MG63 (cell line): ENCODE measurements around the gene DNLZ. TPM values are rescaled to one million over a fixed set of nuclear protein-coding genes. Genes with fewer than 3 reads are reported as not detected.
"Not testable (repeated sequence)": the region's sequence is repeated elsewhere in the genome, so short reads cannot be mapped to it uniquely, and the experiment has no call there.

ENCODE experiments used
- DNase-seq: peaks from one replicate; pipeline ENCODE4 v3.0.0-alpha.2; 2020
- H3K27me3 ChIP-seq: fragments of 250-450 bp; sonication (Bioruptor Pico); 2 replicates; pipeline ENCODE4 v1.5.1; 2020; ENCODE audit warnings: mild to moderate bottlenecking, moderate library complexity
- H3K36me3 ChIP-seq: fragments of 250-450 bp; sonication (Bioruptor Pico); 2 replicates; pipeline ENCODE4 v1.5.1; 2020; ENCODE audit warnings: mild to moderate bottlenecking, moderate library complexity
- H3K4me3 ChIP-seq: fragments of 250-450 bp; sonication (Bioruptor Pico); 2 replicates; pipeline ENCODE4 v1.5.1; 2020; ENCODE audit warnings: mild to moderate bottlenecking, moderate library complexity
- H3K9me3 ChIP-seq: fragments of 250-450 bp; sonication (Bioruptor Pico); 2 replicates; pipeline ENCODE4 v1.5.1; 2020; ENCODE audit warnings: mild to moderate bottlenecking, moderate library complexity
- total RNA-seq: library from RNA; depleted of rRNA; stranded (reverse); fragments of >200 nt; shearing (Covaris generic); gene quantifications from 2 replicates; pipeline ENCODE4 v1.2.3, GENCODE V29; 2014; ENCODE audit warnings: low replicate concordance

The DNLZ gene
- total RNA-seq, 1 experiment from 2014 or later: 47.9 TPM

GRCh38 chr9:136357202-136357725 lies 6.3 kb downstream of the DNLZ start:
- H3K4me3 ChIP-seq: no peak overlapping the region
- H3K36me3 ChIP-seq: peaks cover 14% of the 10 kb centered on the region
- no peak for DNase-seq
- no peaks in the 10 kb centered on the region for H3K27me3 ChIP-seq
- no peaks in the 10 kb centered on the region for H3K9me3 ChIP-seq

- Histone ChIP-seq H3K27me3 (no peaks in the 10 kb centered on the region), H3K36me3 (peaks cover 14% of the 10 kb centered on the region), H3K4me3 (no peak overlapping the region), H3K9me3 (no peaks in the 10 kb centered on the region)
- no peak for DNase-seq
Observed at GRCh38 chr9:136355616-136356557, 7.7 kb downstream of the DNLZ start.

- Histone ChIP-seq H3K27me3 (no peaks in the 10 kb centered on the region), H3K9me3 (no peaks in the 10 kb centered on the region), H3K4me3 (no peak overlapping the region), H3K36me3 (peaks cover 12% of the 10 kb centered on the region)
- peak; percentile 67 for DNase-seq
Observed at GRCh38 chr9:136354592-136355085, 8.9 kb downstream of the DNLZ start.

GRCh38 chr9:136353757-136354488 lies 9.6 kb downstream of the DNLZ start:
- peaks cover 13% of the 10 kb centered on the region for H3K36me3 ChIP-seq
- no peak overlapping the region for H3K4me3 ChIP-seq

GRCh38 chr9:136353088-136353487 lies 10.5 kb downstream of the DNLZ start:
- peaks cover 14% of the 10 kb centered on the region for H3K36me3 ChIP-seq
- no peaks in the 10 kb centered on the region for H3K9me3 ChIP-seq
- no peak for DNase-seq
- no peak overlapping the region for H3K4me3 ChIP-seq
- H3K27me3 ChIP-seq: no peaks in the 10 kb centered on the region

More at GRCh38 chr9:136353757-136354488, 9.6 kb downstream of the DNLZ start:
- no peak for DNase-seq
- Histone ChIP-seq H3K27me3 (no peaks in the 10 kb centered on the region), H3K9me3 (no peaks in the 10 kb centered on the region)

- peaks cover 14% of the 10 kb centered on the region for H3K36me3 ChIP-seq
- H3K27me3 ChIP-seq: no peaks in the 10 kb centered on the region
Observed at GRCh38 chr9:136352682-136353081, 10.9 kb downstream of the DNLZ start.

GRCh38 chr9:136351868-136352267 lies 11.7 kb downstream of the DNLZ start:
- DNase-seq: not testable (repeated sequence)
- H3K36me3 ChIP-seq: peaks cover 14% of the 10 kb centered on the region

More at GRCh38 chr9:136352682-136353081, 10.9 kb downstream of the DNLZ start:
- Histone ChIP-seq H3K9me3 (no peaks in the 10 kb centered on the region), H3K4me3 (no peak overlapping the region)
- no peak for DNase-seq

GRCh38 chr9:136351252-136351800 lies 12.2 kb downstream of the DNLZ start:
- no peaks in the 10 kb centered on the region for H3K9me3 ChIP-seq
- H3K4me3 ChIP-seq: no peak overlapping the region
- peaks cover 8% of the 10 kb centered on the region for H3K36me3 ChIP-seq
- H3K27me3 ChIP-seq: no peaks in the 10 kb centered on the region
- DNase-seq: no peak

More at GRCh38 chr9:136351868-136352267, 11.7 kb downstream of the DNLZ start:
- not testable (repeated sequence) for H3K9me3 ChIP-seq, H3K27me3 ChIP-seq, H3K4me3 ChIP-seq

- DNase-seq: no peak
- Histone ChIP-seq H3K4me3 (no peak overlapping the region), H3K9me3 (no peaks in the 10 kb centered on the region), H3K36me3 (peaks cover 2% of the 10 kb centered on the region; the same call in 1 of the 2 replicates), H3K27me3 (no peaks in the 10 kb centered on the region)
Observed at GRCh38 chr9:136349546-136349945, 14.0 kb downstream of the DNLZ start.

- H3K36me3 ChIP-seq: peaks cover 2% of the 10 kb centered on the region; the same call in 1 of the 2 replicates
- no peak overlapping the region for H3K4me3 ChIP-seq
- no peaks in the 10 kb centered on the region for H3K9me3 ChIP-seq
- no peaks in the 10 kb centered on the region for H3K27me3 ChIP-seq
- DNase-seq: no peak
Observed at GRCh38 chr9:136348691-136349090, 14.9 kb downstream of the DNLZ start.

- Histone ChIP-seq H3K36me3 (peaks cover 2% of the 10 kb centered on the region; the same call in 1 of the 2 replicates), H3K4me3 (no peak overlapping the region), H3K9me3 (no peaks in the 10 kb centered on the region), H3K27me3 (no peaks in the 10 kb centered on the region)
- no peak for DNase-seq
Observed at GRCh38 chr9:136347472-136348256, 15.9 kb downstream of the DNLZ start.

- no peak for DNase-seq
- peaks cover 2% of the 10 kb centered on the region; the same call in 1 of the 2 replicates for H3K36me3 ChIP-seq
- no peaks in the 10 kb centered on the region for H3K9me3 ChIP-seq
- no peaks in the 10 kb centered on the region for H3K27me3 ChIP-seq
- no peak overlapping the region for H3K4me3 ChIP-seq
Observed at GRCh38 chr9:136346927-136347465, 16.5 kb downstream of the DNLZ start.

GRCh38 chr9:136346157-136346481 lies 17.4 kb downstream of the DNLZ start:
- Histone ChIP-seq H3K36me3 (peaks cover 4% of the 10 kb centered on the region; the same call in 1 of the 2 replicates), H3K4me3 (no peak overlapping the region), H3K27me3 (no peaks in the 10 kb centered on the region), H3K9me3 (no peaks in the 10 kb centered on the region)
- DNase-seq: no peak

GRCh38 chr9:136345281-136346156 lies 18.0 kb downstream of the DNLZ start:
- H3K36me3 ChIP-seq: peaks cover 7% of the 10 kb centered on the region; the same call in 1 of the 2 replicates
- no peaks in the 10 kb centered on the region for H3K27me3 ChIP-seq
- no peak overlapping the region for H3K4me3 ChIP-seq
- DNase-seq: no peak
- H3K9me3 ChIP-seq: no peaks in the 10 kb centered on the region
